ENCODE data around the gene MMP1. TPM values are rescaled to one million over a fixed set of nuclear protein-coding genes. Genes with fewer than 3 reads are reported as not detected.

MMP1 gene
- total RNA-seq, 1 experiment from 2014 or later: 33.5 TPM

DNA sequence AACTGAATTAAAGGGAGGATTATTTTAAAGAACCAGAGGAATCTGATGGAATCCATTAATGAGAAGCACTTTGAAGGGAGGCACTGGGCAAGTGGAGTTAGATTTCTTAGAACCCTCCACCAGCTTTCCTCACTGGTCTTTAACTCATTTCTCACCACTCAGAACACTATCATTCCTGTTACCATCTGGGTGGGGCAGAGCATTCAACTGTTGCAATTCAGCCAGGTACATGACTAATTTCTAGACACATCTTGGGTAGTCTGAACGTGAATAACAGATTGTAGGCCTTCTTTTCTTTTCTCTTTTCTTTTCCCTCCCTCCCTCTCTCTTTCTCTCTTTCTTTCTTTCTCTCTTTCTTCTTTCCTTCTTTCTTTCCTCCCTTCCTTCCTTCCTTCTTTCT lies 15.5 kb upstream of the MMP1 start:
- Mint-ChIP-seq H3K36me3 (ENCODE audit: insufficient read depth, unreplicated experiment) (no peaks in the 10 kb centered on the region), H3K9me3 (ENCODE audit: low read depth, unreplicated experiment) (peaks cover 5% of the 10 kb centered on the region), H3K27me3 (ENCODE audit: unreplicated experiment) (peaks cover 20% of the 10 kb centered on the region), H3K4me1 (ENCODE audit: low read depth, unreplicated experiment) (no peaks in the 10 kb centered on the region), H3K27ac (ENCODE audit: unreplicated experiment) (no peak overlapping the region), H3K4me3 (ENCODE audit: low read depth, unreplicated experiment) (no peak overlapping the region)
- CTCF ChIA-PET: no interaction called here
- no peak for TF ChIP-seq CTCF (IDR thresholded peaks at IDR 0.05; ENCODE audit: unreplicated experiment)
- DNase-seq: no peak
- intact Hi-C loops (cut with micrococcal nuclease; ENCODE audit: unreplicated experiment): loop anchor here (5.0 kb wide), 1 partner anchor 129 kb away; no protein-coding TSS in a partner anchor
- BruUV-seq (replicated peaks): no TSS peak

- Mint-ChIP-seq H3K4me3 (ENCODE audit: low read depth, unreplicated experiment) (no peak overlapping the region), H3K4me1 (ENCODE audit: low read depth, unreplicated experiment) (peaks cover 9% of the 10 kb centered on the region), H3K27ac (ENCODE audit: unreplicated experiment) (no peak overlapping the region), H3K27me3 (ENCODE audit: unreplicated experiment) (peaks cover 18% of the 10 kb centered on the region), H3K9me3 (ENCODE audit: low read depth, unreplicated experiment) (peaks cover 4% of the 10 kb centered on the region), H3K36me3 (ENCODE audit: insufficient read depth, unreplicated experiment) (peaks cover 6% of the 10 kb centered on the region)
- CTCF ChIA-PET: interaction anchor here (0.5 kb wide), 1 partner anchor 133 kb away, joined by 3 read pairs; no protein-coding TSS in a partner anchor
- BruUV-seq (replicated peaks): no TSS peak
- no peak for TF ChIP-seq CTCF (IDR thresholded peaks at IDR 0.05; ENCODE audit: unreplicated experiment)
- intact Hi-C loops (cut with micrococcal nuclease; ENCODE audit: unreplicated experiment): loop anchor here (5.0 kb wide), 1 partner anchor 130 kb away; no protein-coding TSS in a partner anchor
- no peak for DNase-seq
Measured at GRCh38 chr11:102812188-102812587, 14.2 kb upstream of the MMP1 start.

GRCh38 chr11:102810950-102811660 lies 13.1 kb upstream of the MMP1 start:
- peaks cover 9% of the 10 kb centered on the region for H3K4me1 Mint-ChIP-seq (ENCODE audit: low read depth, unreplicated experiment)
- no peak for DNase-seq
- intact Hi-C loops (cut with micrococcal nuclease; ENCODE audit: unreplicated experiment): loop anchor here (2.0 to 5.0 kb wide), 2 partner anchors 20 to 131 kb away; no protein-coding TSS in a partner anchor
- no TSS peak for BruUV-seq (replicated peaks)
- peaks cover 7% of the 10 kb centered on the region for H3K27me3 Mint-ChIP-seq (ENCODE audit: unreplicated experiment)
- no peak overlapping the region for H3K27ac Mint-ChIP-seq (ENCODE audit: unreplicated experiment)
- no peak overlapping the region for H3K4me3 Mint-ChIP-seq (ENCODE audit: low read depth, unreplicated experiment)
- CTCF ChIA-PET: no interaction called here
- H3K9me3 Mint-ChIP-seq (ENCODE audit: low read depth, unreplicated experiment): no peaks in the 10 kb centered on the region
- peaks cover 6% of the 10 kb centered on the region for H3K36me3 Mint-ChIP-seq (ENCODE audit: insufficient read depth, unreplicated experiment)
- TF ChIP-seq CTCF (IDR thresholded peaks at IDR 0.05; ENCODE audit: unreplicated experiment): peak; percentile 36

DNA sequence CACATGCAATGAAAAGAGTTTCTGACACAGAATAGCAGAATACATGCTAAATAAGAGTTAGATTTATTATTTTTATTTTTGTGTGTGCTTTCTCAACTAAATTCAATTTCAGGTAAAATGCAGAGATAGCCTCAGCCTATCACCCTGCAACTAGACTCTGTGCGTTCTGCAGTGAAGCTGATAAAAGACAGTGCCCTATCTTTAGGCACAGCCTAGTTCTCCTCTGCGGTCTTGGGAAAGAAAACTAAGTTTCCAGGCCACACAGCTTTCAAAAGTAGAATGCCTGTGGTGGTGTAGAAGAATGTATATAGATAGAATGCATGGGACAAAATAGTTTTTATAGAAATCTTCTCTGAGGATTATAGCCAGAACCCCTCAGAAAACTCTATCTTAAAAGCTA lies 12.0 kb upstream of the MMP1 start:
- Mint-ChIP-seq H3K4me1 (ENCODE audit: low read depth, unreplicated experiment) (peaks cover 9% of the 10 kb centered on the region), H3K27ac (ENCODE audit: unreplicated experiment) (no peak overlapping the region), H3K27me3 (ENCODE audit: unreplicated experiment) (no peaks in the 10 kb centered on the region), H3K9me3 (ENCODE audit: low read depth, unreplicated experiment) (no peaks in the 10 kb centered on the region), H3K4me3 (ENCODE audit: low read depth, unreplicated experiment) (no peak overlapping the region), H3K36me3 (ENCODE audit: insufficient read depth, unreplicated experiment) (peaks cover 6% of the 10 kb centered on the region)
- intact Hi-C loops (cut with micrococcal nuclease; ENCODE audit: unreplicated experiment): loop anchor here (2.0 to 5.0 kb wide), 4 partner anchors 21 to 247 kb away; no protein-coding TSS in a partner anchor
- no peak for TF ChIP-seq CTCF (IDR thresholded peaks at IDR 0.05; ENCODE audit: unreplicated experiment)
- no peak for DNase-seq
- CTCF ChIA-PET: no interaction called here
- no TSS peak for BruUV-seq (replicated peaks)
